ENCODE results near the gene SLC9A3. TPM values are rescaled to one million over a fixed set of nuclear protein-coding genes. Genes with fewer than 3 reads are reported as not detected.
A peak's percentile ranks its signal among the peaks of the same experiment; 100 is the strongest.

The SLC9A3 gene
- total and polyA plus RNA-seq, 2 of the 13 experiments (the other 11 are each of a cell fraction or from before 2014, with no cell fraction given), result 1.5 to 1.8 TPM

DNA sequence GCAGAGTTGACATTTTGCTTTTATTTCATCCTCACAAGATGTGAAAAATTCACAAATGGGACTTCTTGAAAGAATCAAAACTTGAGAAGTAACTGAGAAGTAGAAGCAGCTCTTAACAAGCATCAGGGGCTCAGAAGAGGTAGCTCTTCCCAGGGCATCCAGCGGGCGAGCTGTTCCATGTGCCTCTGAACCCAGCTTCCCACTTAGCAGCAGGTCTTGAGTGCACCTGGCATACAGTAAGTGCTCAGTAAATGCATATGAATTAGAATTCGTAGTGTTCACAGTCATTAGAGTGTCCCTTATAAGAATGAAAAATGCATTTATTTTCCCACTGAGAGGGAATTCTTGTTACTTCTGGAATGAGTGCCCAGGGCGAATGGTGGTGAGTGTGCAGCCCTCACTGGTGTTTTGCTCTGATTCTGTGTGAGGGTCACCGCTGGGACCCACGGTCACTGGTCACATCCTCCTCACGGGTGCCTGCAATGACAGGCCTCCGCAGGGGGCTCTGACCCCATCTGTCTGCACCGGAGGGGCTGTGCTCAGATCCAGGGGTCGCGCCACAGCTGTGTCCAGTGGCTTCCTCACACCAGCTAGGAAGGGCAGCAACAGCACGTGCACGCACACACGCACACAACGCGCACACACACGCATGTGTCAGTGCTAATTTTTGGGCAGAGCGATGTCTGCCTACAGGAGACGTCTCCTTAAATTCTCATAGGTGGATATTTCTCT lies 54.3 kb downstream of the SLC9A3 start (continued):
- TF ChIP-seq, protein P1, sequence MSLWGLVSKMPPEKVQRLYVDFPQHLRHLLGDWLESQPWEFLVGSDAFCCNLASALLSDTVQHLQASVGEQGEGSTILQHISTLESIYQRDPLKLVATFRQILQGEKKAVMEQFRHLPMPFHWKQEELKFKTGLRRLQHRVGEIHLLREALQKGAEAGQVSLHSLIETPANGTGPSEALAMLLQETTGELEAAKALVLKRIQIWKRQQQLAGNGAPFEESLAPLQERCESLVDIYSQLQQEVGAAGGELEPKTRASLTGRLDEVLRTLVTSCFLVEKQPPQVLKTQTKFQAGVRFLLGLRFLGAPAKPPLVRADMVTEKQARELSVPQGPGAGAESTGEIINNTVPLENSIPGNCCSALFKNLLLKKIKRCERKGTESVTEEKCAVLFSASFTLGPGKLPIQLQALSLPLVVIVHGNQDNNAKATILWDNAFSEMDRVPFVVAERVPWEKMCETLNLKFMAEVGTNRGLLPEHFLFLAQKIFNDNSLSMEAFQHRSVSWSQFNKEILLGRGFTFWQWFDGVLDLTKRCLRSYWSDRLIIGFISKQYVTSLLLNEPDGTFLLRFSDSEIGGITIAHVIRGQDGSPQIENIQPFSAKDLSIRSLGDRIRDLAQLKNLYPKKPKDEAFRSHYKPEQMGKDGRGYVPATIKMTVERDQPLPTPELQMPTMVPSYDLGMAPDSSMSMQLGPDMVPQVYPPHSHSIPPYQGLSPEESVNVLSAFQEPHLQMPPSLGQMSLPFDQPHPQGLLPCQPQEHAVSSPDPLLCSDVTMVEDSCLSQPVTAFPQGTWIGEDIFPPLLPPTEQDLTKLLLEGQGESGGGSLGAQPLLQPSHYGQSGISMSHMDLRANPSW (CRISPR knock-in tag; IDR thresholded peaks at IDR 0.05; ENCODE audit: borderline replicate concordance), result no peak
- TF ChIP-seq ZNF670 (CRISPR knock-in tag; IDR thresholded peaks at IDR 0.05; ENCODE audit: borderline replicate concordance) (no peak), WIZ (CRISPR knock-in tag; IDR thresholded peaks at IDR 0.05) (no peak), EED (CRISPR knock-in tag; IDR thresholded peaks at IDR 0.05) (no peak), ONECUT2 (CRISPR knock-in tag; IDR thresholded peaks at IDR 0.05) (no peak), ZNF768 (CRISPR knock-in tag; IDR thresholded peaks at IDR 0.05) (peak; percentile 16; the same call in 1 of the 2 replicates), AGO2 (optimal IDR thresholded peaks at IDR 0.05; ENCODE audit: low read depth, low read length) (peak; percentile 7), REL (CRISPR knock-in tag; conservative IDR thresholded peaks at IDR 0.05) (no peak), RARG (CRISPR knock-in tag; IDR thresholded peaks at IDR 0.05; ENCODE audit: low read depth) (no peak), ZNF605 (CRISPR knock-in tag; IDR thresholded peaks at IDR 0.05) (no peak), ZNF24 (IDR thresholded peaks at IDR 0.05) (no peak), ZNF160 (CRISPR knock-in tag; IDR thresholded peaks at IDR 0.05) (no peak), FOXJ3 (CRISPR knock-in tag; IDR thresholded peaks at IDR 0.05; ENCODE audit: borderline replicate concordance) (no peak), NFE2L1 (CRISPR knock-in tag; IDR thresholded peaks at IDR 0.05; ENCODE audit: borderline replicate concordance) (no peak), ZMYM3 (CRISPR knock-in tag; IDR thresholded peaks at IDR 0.05) (no peak)
- TF ChIP-seq, protein P2, sequence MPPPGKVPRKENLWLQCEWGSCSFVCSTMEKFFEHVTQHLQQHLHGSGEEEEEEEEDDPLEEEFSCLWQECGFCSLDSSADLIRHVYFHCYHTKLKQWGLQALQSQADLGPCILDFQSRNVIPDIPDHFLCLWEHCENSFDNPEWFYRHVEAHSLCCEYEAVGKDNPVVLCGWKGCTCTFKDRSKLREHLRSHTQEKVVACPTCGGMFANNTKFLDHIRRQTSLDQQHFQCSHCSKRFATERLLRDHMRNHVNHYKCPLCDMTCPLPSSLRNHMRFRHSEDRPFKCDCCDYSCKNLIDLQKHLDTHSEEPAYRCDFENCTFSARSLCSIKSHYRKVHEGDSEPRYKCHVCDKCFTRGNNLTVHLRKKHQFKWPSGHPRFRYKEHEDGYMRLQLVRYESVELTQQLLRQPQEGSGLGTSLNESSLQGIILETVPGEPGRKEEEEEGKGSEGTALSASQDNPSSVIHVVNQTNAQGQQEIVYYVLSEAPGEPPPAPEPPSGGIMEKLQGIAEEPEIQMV (CRISPR knock-in tag; IDR thresholded peaks at IDR 0.05; ENCODE audit: low read depth), result no peak
- TF ChIP-seq, protein P3, sequence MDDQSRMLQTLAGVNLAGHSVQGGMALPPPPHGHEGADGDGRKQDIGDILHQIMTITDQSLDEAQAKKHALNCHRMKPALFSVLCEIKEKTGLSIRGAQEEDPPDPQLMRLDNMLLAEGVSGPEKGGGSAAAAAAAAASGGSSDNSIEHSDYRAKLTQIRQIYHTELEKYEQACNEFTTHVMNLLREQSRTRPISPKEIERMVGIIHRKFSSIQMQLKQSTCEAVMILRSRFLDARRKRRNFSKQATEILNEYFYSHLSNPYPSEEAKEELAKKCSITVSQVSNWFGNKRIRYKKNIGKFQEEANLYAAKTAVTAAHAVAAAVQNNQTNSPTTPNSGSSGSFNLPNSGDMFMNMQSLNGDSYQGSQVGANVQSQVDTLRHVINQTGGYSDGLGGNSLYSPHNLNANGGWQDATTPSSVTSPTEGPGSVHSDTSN (CRISPR knock-in tag; IDR thresholded peaks at IDR 0.05; ENCODE audit: borderline replicate concordance), result no peak

All from HepG2 (cell line).